HG03064 (cell line): ENCODE measurements around the gene KCNJ16.
"Not testable (repeated sequence)": the region's sequence is repeated elsewhere in the genome, so short reads cannot be mapped to it uniquely, and the experiment has no call there.

Experiments used
- ATAC-seq: cut with Tn5 transposase; IDR thresholded peaks from one replicate; pipeline ENCODE4 v1.9.1; 2021; ENCODE audit warnings: low read depth; ENCODE audit not compliant: unreplicated experiment

Gene KCNJ16

GRCh38 chr17:70074956-70075355 is at the start of gene KCNJ16:
KCNJ16 (plus strand) TSS chr17:70075225; CDS start chr17:70132088, 56,863 bp downstream.
- ATAC-seq, result no peak

- no peak for ATAC-seq
Observed at GRCh38 chr17:70028397-70028796, 46.6 kb upstream of the KCNJ16 start.

- ATAC-seq, result no peak
Observed at GRCh38 chr17:70028978-70029767, 45.9 kb upstream of the KCNJ16 start.

GRCh38 chr17:70030371-70030770 is 44.7 kb upstream of the KCNJ16 start:
- ATAC-seq, result no peak

- ATAC-seq, result no peak
Observed at GRCh38 chr17:70031341-70031740, 43.7 kb upstream of the KCNJ16 start.

- ATAC-seq, result no peak
Observed at GRCh38 chr17:70033165-70033564, 41.9 kb upstream of the KCNJ16 start.

- ATAC-seq, result no peak
Observed at GRCh38 chr17:70034158-70034557, 40.9 kb upstream of the KCNJ16 start.

GRCh38 chr17:70037498-70037897 is 37.5 kb upstream of the KCNJ16 start:
- ATAC-seq, result no peak

GRCh38 chr17:70040336-70040735 is 34.7 kb upstream of the KCNJ16 start:
- no peak for ATAC-seq

- ATAC-seq, result no peak
Observed at GRCh38 chr17:70041061-70041460, 34.0 kb upstream of the KCNJ16 start.

- no peak for ATAC-seq
Observed at GRCh38 chr17:70041540-70041939, 33.5 kb upstream of the KCNJ16 start.

GRCh38 chr17:70045780-70046179 is 29.2 kb upstream of the KCNJ16 start:
- ATAC-seq, result not testable (repeated sequence)

- ATAC-seq, result no peak
Observed at GRCh38 chr17:70047619-70048419, 27.2 kb upstream of the KCNJ16 start.

- no peak for ATAC-seq
Observed at GRCh38 chr17:70049801-70050591, 25.0 kb upstream of the KCNJ16 start.

- no peak for ATAC-seq
Observed at GRCh38 chr17:70050931-70051330, 24.1 kb upstream of the KCNJ16 start.

GRCh38 chr17:70053241-70054234 is 21.5 kb upstream of the KCNJ16 start:
- ATAC-seq, result no peak

GRCh38 chr17:70055000-70055399 is 20.0 kb upstream of the KCNJ16 start:
- ATAC-seq, result no peak

GRCh38 chr17:70059071-70059470 is 16.0 kb upstream of the KCNJ16 start:
- no peak for ATAC-seq

- no peak for ATAC-seq
Observed at GRCh38 chr17:70059649-70060048, 15.4 kb upstream of the KCNJ16 start.

- no peak for ATAC-seq
Observed at GRCh38 chr17:70060415-70060814, 14.6 kb upstream of the KCNJ16 start.
